Lung (tissue), 12 donors: Measurements from ENCODE around the gene CGGBP1. TPM values are rescaled to one million over a fixed set of nuclear protein-coding genes. Genes with fewer than 3 reads are reported as not detected.

Experiments
- ATAC-seq: fragments of 200-7000 bp; cut with Tn5 transposase; one replicate; pipeline ENCODE4 v1.9.1; 2020; ENCODE audit warnings: moderate number of reproducible peaks; ENCODE audit not compliant: insufficient read depth, low FRiP score
- DNase-seq, 3 donors: peaks; one replicate each; pipeline ENCODE4 v3.0.0-alpha.2; 2013 to 2017
- H3K27ac ChIP-seq, 2 donors: one replicate each; pipeline ENCODE4 v1.5.1; 2013; ENCODE audit warnings: mild to moderate bottlenecking in 2 of 2, moderate library complexity in 2 of 2, control low read depth in 1 of 2, inconsistent platforms in 1 of 2, low read depth in 1 of 2, low read length in 1 of 2
- H3K27me3 ChIP-seq, 3 donors: one replicate each; pipeline ENCODE4 v1.5.1; 2013; ENCODE audit warnings: low read length in 2 of 3; ENCODE audit not compliant: control insufficient read depth in 3 of 3, insufficient read depth in 3 of 3
- H3K36me3 ChIP-seq, 4 donors: one replicate each; pipeline ENCODE4 v1.5.1; 2013; ENCODE audit warnings: low read length in 4 of 4, mild to moderate bottlenecking in 1 of 4, moderate library complexity in 1 of 4; ENCODE audit not compliant: control insufficient read depth in 4 of 4, insufficient read depth in 4 of 4
- H3K4me1 ChIP-seq, 5 donors: one replicate each; pipeline ENCODE4 v1.5.1; 2013; ENCODE audit warnings: low read length in 5 of 5, mild to moderate bottlenecking in 2 of 5, moderate library complexity in 1 of 5; ENCODE audit not compliant: control insufficient read depth in 5 of 5, insufficient read depth in 5 of 5
- H3K4me3 ChIP-seq: one replicate; pipeline ENCODE4 v1.5.1; 2013; ENCODE audit warnings: mild to moderate bottlenecking, control low read depth, moderate library complexity
- H3K9ac ChIP-seq, 2 donors: one replicate each; pipeline ENCODE4 v1.5.1; 2013; ENCODE audit warnings: low read length in 2 of 2, control low read depth in 1 of 2; ENCODE audit not compliant: insufficient read depth in 1 of 2
- H3K9me3 ChIP-seq, 4 donors: one replicate each; pipeline ENCODE4 v1.5.1; 2013; ENCODE audit warnings: low read length in 3 of 4, mild to moderate bottlenecking in 1 of 4, moderate library complexity in 1 of 4; ENCODE audit not compliant: control insufficient read depth in 4 of 4, insufficient read depth in 3 of 4
- CTCF ChIP-seq: IDR thresholded peaks from 2 replicates; pipeline ENCODE4 v1.5.1; 2012; ENCODE audit warnings: mild to moderate bottlenecking; ENCODE audit errors: control extremely low read depth, extremely low read depth
- WGBS, 2 donors: extraction: QIAGEN DNeasy Blood & Tissue Kit; methylation state at CpG; one replicate each; pipeline ENCODE4 v1.1.7; 2013; 5-methylcytosine and 5-hydroxymethylcytosine counted together
- polyA plus RNA-seq, 2 donors: library from polyadenylated mRNA; stranded (reverse); fragments of 200-250 nt; gene quantifications; one replicate each; pipeline ENCODE4 v1.2.1, GENCODE V29; 2013
- total RNA-seq, 2 donors: library from RNA; depleted of rRNA in 1 of 2; stranded (reverse); fragments of >200 nt in 1 of 2; gene quantifications; one replicate each; pipeline ENCODE4 v1.2.1, GENCODE V29; 2014 to 2021
- donor health status: control.
- donor health status: control.
- donor health status: Bipolar disorder and iron deficiency.
- donor health status: healthy.
- donor health status: DM: yes; HTN: yes; CAD: no.

Gene CGGBP1
- total and polyA plus RNA-seq, 4 donors = 34.2 to 101 (median 46.1) TPM

GRCh38 chr3:88075072-88075471 lies 16.3 kb upstream of the CGGBP1 start:
- Histone ChIP-seq H3K9ac (no peak overlapping the region), H3K9me3 (peaks cover 0 to 2% (median 0%) of the 10 kb centered on the region in 4 donors)

GRCh38 chr3:88061746-88062145 lies 2.9 kb upstream of the CGGBP1 start:
- H3K4me3 ChIP-seq = no peak overlapping the region
- H3K9ac ChIP-seq = peak overlapping the region in 1 of 2 donors; percentile 58
- no peak for TF ChIP-seq CTCF
- ATAC-seq = no peak
- H3K4me1 ChIP-seq = peaks cover 0 to 25% (median 11%) of the 10 kb centered on the region in 5 donors
- 14 to 24% methylated on average over 1 of the region's 1 CpG for WGBS, 2 donors
- no peak overlapping the region for H3K27ac ChIP-seq
- H3K9me3 ChIP-seq = no peaks in the 10 kb centered on the region
- no peaks in the 10 kb centered on the region for H3K27me3 ChIP-seq
- H3K36me3 ChIP-seq = peaks cover 0 to 11% (median 1%) of the 10 kb centered on the region in 4 donors
- DNase-seq = no peak

More at GRCh38 chr3:88075072-88075471, 16.3 kb upstream of the CGGBP1 start:
- WGBS, 2 donors = 46 to 47% methylated on average over 2 of the region's 2 CpGs
- H3K4me3 ChIP-seq = no peak overlapping the region
- TF ChIP-seq CTCF = no peak
- no peaks in the 10 kb centered on the region for H3K27me3 ChIP-seq
- ATAC-seq (no peak), DNase-seq (no peak)
- H3K36me3 ChIP-seq = no peaks in the 10 kb centered on the region
- H3K27ac ChIP-seq = peak overlapping the region in 1 of 2 donors; percentile 47
- H3K4me1 ChIP-seq = peaks cover 0 to 17% (median 7%) of the 10 kb centered on the region in 5 donors

GRCh38 chr3:88059380-88060170 lies 770 bp upstream of the CGGBP1 start:
- TF ChIP-seq CTCF = no peak
- Histone ChIP-seq H3K27ac (peak overlapping the region; percentile 95 to 97), H3K27me3 (no peaks in the 10 kb centered on the region), H3K4me3 (peak overlapping the region; percentile 78), H3K9me3 (no peaks in the 10 kb centered on the region), H3K4me1 (peaks cover 0 to 26% (median 11%) of the 10 kb centered on the region in 5 donors), H3K36me3 (peaks cover 5 to 24% (median 8%) of the 10 kb centered on the region in 4 donors), H3K9ac (peak overlapping the region; percentile 86 to 89)
- ATAC-seq = peak; percentile 0
- 0% methylated on average over 42 to 45 of the region's 45 CpGs for WGBS, 2 donors
- DNase-seq = peak in 2 of 3 donors; percentile 16 to 43

GRCh38 chr3:88058306-88058580 lies 562 bp downstream of the CGGBP1 start:
- no peak for ATAC-seq
- no peak for TF ChIP-seq CTCF

More at GRCh38 chr3:88058306-88058580, 562 bp downstream of the CGGBP1 start:
- no peaks in the 10 kb centered on the region for H3K27me3 ChIP-seq
- H3K4me3 ChIP-seq = peak overlapping the region; percentile 92
- peaks cover 0 to 26% (median 5%) of the 10 kb centered on the region in 5 donors for H3K4me1 ChIP-seq
- H3K27ac ChIP-seq = peak overlapping the region; percentile 100
- H3K9me3 ChIP-seq = no peaks in the 10 kb centered on the region
- DNase-seq = no peak
- WGBS, 2 donors = 0 to 1% methylated on average over 9 to 24 of the region's 24 CpGs
- H3K9ac ChIP-seq = peak overlapping the region; percentile 65 to 84
- H3K36me3 ChIP-seq = peaks cover 5 to 24% (median 8%) of the 10 kb centered on the region in 4 donors
